D721Med (cell line): ENCODE data around the gene DTHD1.

Experiments
- DNase-seq: peaks from one replicate; pipeline ENCODE4 v3.0.0; 2011; ENCODE audit warnings: low spot score; ENCODE audit not compliant: insufficient read length
- FAIRE-seq: peaks from 2 replicates; lab custom pipeline; 2011; peaks lifted over from hg19 to GRCh38; lab: Jason Lieb, UNC
- TF ChIP-seq, protein P1 (sequence below): IDR thresholded peaks from 2 replicates; pipeline ENCODE4 v1.5.1; 2012; ENCODE audit warnings: mild to moderate bottlenecking, control low read depth; ENCODE audit not compliant: insufficient read depth; ENCODE audit errors: missing control alignments

Gene DTHD1

DNA sequence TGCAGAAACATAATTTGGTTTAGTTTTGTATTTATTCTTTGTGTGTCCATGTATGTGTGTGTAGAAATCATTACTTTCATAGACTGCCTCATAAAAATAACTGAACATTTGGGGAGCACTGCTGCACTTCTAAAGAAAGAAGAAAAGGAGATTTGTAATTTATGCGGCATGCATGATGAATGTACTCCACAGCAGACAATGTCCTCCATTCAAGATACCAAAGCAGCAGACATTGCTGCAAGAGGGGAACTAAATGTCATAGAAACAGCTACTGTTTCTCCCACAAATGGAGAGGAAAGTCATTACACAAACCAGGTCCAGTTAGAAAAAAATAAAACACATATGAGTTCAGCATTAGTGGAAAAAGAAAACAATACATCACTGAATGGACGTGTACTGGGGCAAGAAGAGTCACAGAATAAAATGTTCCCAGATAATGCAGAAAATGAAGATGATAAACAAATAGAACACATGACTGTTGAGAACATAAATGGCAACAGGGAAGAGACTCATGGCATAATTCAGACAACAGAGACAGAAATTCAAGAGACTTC is 2.6 kb downstream of the DTHD1 start:
- DNase-seq (no peak), FAIRE-seq (no peak)
- TF ChIP-seq, protein P1, sequence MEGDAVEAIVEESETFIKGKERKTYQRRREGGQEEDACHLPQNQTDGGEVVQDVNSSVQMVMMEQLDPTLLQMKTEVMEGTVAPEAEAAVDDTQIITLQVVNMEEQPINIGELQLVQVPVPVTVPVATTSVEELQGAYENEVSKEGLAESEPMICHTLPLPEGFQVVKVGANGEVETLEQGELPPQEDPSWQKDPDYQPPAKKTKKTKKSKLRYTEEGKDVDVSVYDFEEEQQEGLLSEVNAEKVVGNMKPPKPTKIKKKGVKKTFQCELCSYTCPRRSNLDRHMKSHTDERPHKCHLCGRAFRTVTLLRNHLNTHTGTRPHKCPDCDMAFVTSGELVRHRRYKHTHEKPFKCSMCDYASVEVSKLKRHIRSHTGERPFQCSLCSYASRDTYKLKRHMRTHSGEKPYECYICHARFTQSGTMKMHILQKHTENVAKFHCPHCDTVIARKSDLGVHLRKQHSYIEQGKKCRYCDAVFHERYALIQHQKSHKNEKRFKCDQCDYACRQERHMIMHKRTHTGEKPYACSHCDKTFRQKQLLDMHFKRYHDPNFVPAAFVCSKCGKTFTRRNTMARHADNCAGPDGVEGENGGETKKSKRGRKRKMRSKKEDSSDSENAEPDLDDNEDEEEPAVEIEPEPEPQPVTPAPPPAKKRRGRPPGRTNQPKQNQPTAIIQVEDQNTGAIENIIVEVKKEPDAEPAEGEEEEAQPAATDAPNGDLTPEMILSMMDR: no peak

- no peak for FAIRE-seq
- TF ChIP-seq, protein P1: no peak
- no peak for DNase-seq
Observed at GRCh38 chr4:36285784-36286480, 4.5 kb downstream of the DTHD1 start.

GRCh38 chr4:36286481-36286871 is 5.1 kb downstream of the DTHD1 start:
- DNase-seq (no peak), FAIRE-seq (no peak)
- TF ChIP-seq, protein P1: no peak

DNA sequence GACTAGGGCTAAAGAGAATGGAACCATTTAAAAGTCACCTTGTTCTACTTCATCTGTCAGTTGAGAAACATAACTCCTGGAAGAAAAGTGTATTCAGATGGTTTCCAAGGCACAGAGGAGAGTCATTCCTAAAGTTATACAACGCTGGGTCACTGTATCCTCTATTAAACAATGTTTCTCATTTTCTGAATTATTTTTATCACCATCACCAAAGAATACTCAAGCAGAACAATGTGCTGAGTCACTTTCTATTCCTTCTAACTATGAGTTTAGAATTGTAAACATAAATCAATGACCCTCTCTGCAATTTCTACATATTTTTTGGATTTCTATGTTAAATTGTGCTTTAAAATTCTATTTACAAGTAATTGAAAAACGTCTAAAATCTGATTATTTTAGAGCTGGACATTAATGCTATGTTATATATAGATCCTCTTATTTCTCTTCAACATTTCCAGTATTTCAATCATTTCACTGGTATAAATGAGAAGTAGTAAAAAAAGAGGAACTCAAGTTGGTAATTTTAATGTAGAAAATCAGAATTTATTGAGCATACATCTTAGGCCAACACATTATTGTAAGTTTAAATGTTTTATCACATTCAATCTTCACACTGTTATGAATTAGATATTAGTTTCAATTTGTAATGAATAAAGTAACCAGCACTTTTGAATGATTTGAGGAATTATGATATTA is 7.5 kb downstream of the DTHD1 start:
- TF ChIP-seq, protein P1: no peak
- no peak for FAIRE-seq
- no peak for DNase-seq

DNA sequence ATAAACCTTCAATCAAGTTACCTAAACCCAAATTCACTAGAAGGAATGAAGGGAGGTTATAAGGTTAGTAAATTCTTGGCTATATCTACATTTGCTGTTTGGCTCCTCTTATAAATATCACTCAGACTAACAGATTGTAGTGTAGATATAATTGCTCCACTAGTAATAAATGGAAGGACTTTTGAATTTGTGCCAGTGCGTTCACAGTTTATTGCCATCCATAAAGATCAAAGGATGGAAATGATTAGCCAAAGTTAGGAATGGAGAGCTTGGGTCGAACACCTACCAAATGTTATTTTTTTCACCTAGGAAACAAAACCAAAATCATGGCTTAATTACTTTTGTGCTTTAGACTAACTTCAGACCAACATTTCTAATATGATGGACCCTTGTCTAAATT is 9.2 kb downstream of the DTHD1 start:
- DNase-seq (no peak), FAIRE-seq (no peak)
- TF ChIP-seq, protein P1: no peak

DNA sequence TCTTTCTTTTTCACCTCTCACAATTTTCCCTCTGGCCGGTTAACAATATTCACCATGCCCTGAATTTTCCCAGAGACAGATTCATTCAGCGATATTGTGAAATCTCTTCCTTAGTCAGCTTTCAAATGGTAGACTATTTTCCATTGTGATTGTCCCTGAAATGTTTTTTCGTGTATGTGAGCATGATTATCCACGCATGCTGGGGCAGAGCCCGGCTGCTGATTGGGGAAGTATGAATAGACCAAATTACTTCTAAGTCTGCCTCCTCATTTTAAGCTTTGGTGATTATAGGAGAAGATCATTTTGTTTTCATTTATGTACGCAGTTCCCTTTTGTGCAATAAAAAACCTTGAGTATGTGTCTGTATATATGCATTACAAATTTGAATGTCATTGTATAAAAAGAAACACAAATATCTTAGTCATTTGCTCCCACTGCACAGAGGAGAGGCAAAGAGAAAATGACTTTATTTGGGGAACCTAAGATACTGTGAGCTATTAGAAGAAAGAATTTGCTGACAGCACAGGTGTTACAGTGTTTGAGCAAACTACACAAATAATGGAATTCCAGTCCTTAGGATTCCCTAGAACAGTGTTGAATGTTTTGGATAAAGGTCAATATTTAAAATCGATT is 11.3 kb downstream of the DTHD1 start:
- FAIRE-seq (no peak), DNase-seq (no peak)
- TF ChIP-seq, protein P1: no peak

- TF ChIP-seq, protein P1: no peak
- FAIRE-seq: no peak
- no peak for DNase-seq
Observed at GRCh38 chr4:36301127-36301526, 19.7 kb downstream of the DTHD1 start.
